C4-2B (cell line): ENCODE data around the gene SPATA33.
"Not testable (repeated sequence)": the region's sequence is repeated elsewhere in the genome, so short reads cannot be mapped to it uniquely, and the experiment has no call there.

Experiments
- H3K27ac ChIP-seq: fragments of 450-650 bp; 2 replicates; pipeline ENCODE4 v1.5.1; 2017
- ZFX ChIP-seq: fragments of 450-650 bp; IDR thresholded peaks from 2 replicates; pipeline ENCODE4 v1.6.1; 2017
- TF ChIP-seq, protein P1 (sequence below): fragments of 450-650 bp; conservative IDR thresholded peaks from 2 replicates; pipeline ENCODE4 v1.5.1; 2017; ENCODE audit warnings: mild to moderate bottlenecking

Gene SPATA33

DNA sequence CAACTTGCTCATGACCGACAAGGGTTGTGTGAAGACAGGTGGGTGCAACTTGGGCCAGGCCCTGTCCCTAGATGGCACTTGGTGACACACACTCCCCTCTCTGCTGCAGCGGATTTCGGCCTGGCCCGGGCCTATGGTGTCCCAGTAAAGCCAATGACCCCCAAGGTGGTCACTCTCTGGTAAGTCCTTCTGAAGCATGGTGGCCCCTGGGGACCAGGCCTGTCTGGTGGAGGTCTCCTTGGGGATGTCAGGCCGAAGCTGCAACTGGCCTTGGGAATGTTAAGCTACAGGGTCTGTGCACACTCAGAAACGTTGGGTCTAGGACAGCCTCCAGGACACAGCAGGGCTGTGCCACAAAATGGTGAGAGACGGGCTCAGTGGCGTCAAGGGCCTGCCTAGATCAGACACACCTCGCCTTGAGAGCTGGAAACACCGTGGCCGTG lies 35.7 kb downstream of the SPATA33 start:
- TF ChIP-seq, protein P1, sequence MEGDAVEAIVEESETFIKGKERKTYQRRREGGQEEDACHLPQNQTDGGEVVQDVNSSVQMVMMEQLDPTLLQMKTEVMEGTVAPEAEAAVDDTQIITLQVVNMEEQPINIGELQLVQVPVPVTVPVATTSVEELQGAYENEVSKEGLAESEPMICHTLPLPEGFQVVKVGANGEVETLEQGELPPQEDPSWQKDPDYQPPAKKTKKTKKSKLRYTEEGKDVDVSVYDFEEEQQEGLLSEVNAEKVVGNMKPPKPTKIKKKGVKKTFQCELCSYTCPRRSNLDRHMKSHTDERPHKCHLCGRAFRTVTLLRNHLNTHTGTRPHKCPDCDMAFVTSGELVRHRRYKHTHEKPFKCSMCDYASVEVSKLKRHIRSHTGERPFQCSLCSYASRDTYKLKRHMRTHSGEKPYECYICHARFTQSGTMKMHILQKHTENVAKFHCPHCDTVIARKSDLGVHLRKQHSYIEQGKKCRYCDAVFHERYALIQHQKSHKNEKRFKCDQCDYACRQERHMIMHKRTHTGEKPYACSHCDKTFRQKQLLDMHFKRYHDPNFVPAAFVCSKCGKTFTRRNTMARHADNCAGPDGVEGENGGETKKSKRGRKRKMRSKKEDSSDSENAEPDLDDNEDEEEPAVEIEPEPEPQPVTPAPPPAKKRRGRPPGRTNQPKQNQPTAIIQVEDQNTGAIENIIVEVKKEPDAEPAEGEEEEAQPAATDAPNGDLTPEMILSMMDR, result no peak
- TF ChIP-seq ZFX, result no peak
- H3K27ac ChIP-seq, result no peak overlapping the region

DNA sequence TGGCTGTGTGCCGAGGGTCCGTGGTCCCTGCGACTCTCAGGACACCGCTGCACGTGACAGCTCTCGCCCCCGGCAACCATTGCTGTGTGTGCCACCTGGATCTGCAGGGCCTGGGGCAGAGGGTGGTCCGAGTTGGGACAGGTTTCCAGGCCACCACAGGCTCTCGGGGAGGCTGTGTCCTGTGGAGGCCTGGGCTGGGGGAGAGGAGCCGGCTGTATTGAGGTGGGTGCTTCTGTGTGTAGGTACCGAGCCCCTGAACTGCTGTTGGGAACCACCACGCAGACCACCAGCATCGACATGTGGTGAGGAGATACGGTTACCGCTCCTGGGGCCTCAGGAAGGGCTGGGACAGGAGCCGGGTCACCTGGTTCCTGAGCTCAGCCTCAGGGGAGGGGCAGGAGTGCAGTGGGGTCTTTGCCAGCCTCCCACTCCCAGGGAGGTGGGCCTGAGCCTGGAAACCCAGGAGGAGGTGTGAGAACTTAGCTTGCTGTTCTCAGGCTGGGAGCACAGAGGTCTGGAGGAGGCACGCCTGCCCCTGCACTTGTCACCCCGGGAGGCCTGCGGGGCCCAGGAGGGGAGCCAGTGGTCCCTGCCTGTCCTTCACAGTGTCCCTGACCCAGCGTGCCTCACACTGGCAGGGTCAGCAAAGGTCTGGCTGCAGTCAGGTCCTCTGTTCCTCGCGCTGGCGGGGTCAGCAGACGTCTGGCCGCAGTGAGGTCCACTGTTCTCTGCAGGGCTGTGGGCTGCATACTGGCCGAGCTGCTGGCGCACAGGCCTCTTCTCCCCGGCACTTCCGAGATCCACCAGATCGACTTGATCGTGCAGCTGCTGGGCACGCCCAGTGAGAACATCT lies 36.5 kb downstream of the SPATA33 start:
- TF ChIP-seq, protein P1, result no peak
- TF ChIP-seq ZFX, result no peak
- no peak overlapping the region for H3K27ac ChIP-seq

DNA sequence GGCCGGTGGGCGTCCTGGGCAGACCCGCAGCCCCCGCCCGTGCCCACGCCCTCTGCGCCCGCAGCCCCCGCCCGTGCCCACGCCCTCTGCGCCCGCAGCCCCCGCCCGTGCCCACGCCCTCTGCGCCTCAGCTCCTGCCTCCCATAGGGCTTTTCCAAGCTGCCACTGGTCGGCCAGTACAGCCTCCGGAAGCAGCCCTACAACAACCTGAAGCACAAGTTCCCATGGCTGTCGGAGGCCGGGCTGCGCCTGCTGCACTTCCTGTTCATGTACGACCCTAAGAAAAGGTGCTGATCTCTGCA lies 37.1 kb downstream of the SPATA33 start:
- not testable (repeated sequence) for H3K27ac ChIP-seq

DNA sequence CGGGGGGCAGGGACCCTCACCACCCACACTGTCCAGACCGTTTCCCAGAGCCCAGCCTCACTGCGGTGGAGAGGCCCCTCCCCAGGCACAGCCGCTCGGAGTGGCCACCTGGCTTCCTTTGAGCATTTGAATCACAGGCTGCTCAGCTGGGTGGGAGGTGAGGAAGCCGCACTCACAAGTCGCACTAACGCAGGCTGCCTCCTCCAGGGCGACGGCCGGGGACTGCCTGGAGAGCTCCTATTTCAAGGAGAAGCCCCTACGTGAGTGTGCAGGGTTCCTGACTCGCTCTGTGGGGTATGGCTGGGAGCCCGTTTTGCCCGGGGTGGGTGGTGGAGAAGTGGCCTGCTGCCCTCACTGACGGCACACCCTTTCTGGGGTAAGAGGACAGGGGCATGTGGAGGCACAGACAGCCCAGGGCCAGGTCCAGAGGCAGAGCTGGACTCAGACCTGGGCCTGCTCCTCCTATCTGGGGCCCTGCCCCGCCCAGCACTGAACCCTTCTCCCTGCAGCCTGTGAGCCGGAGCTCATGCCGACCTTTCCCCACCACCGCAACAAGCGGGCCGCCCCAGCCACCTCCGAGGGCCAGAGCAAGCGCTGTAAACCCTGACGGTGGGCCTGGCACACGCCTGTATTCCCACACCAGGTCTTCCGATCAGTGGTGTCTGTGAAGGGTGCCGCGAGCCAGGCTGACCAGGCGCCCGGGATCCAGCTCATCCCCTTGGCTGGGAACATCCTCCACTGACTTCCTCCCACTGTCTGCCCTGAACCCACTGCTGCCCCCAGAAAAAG lies 37.6 kb downstream of the SPATA33 start:
- TF ChIP-seq, protein P1, result no peak
- no peak for TF ChIP-seq ZFX
- H3K27ac ChIP-seq, result no peak overlapping the region

DNA sequence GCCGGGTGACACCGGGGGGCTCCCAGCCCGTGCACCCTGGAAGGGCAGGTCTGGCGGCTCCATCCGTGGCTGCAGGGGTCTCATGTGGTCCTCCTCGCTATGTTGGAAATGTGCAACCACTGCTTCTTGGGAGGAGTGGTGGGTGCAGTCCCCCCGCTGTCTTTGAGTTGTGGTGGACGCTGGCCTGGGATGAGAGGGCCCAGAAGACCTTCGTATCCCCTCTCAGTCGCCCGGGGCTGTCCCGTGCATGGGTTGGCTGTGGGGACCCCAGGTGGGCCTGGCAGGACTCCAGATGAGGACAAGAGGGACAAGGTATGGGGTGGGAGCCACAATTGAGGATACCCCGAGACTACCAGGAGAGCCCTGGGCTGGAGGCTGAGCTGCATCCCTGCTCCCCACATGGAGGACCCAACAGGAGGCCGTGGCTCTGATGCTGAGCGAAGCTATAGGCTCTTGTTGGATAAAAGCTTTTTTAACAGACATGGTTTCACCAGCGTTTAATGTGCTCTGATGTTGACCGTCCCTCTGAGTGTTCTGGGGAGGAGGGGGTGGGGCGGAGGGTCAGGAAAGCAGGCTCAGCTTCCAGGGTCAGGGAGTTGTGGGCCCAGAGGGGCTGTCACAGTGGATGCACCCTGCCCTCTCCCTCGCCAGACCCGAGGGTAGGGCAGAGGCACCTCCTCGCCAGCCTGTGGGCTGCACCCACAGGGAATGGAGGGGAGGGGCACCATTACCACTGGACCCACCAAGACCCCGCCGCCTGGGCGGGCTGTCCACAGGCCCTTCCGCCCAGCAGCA lies 38.4 kb downstream of the SPATA33 start:
- no peak for TF ChIP-seq ZFX
- TF ChIP-seq, protein P1, result no peak
- H3K27ac ChIP-seq, result no peak overlapping the region

DNA sequence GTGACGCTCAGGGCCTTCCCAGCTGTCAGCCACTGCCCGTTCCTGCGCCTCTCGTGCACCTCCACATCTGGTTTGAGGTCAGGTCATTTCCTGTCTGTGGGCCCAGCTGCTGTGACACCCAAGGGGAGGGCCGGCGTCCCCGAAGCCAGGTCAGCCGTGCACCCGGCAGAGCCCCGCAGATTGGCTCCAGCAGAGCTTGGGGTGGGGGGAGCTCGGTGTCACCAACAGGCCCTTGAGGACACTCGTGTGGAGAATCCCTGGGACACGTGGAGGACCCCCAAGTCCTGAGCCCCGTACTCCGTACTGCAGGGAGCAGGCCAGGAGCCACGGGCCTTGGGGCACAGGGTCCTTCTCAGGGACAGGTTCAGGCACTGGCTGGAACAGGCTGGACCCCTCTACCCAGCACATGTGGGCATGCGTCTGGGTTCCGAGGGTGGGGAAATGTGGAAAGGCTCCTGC lies 39.1 kb downstream of the SPATA33 start:
- H3K27ac ChIP-seq, result no peak overlapping the region
- TF ChIP-seq ZFX, result no peak
- TF ChIP-seq, protein P1, result no peak

DNA sequence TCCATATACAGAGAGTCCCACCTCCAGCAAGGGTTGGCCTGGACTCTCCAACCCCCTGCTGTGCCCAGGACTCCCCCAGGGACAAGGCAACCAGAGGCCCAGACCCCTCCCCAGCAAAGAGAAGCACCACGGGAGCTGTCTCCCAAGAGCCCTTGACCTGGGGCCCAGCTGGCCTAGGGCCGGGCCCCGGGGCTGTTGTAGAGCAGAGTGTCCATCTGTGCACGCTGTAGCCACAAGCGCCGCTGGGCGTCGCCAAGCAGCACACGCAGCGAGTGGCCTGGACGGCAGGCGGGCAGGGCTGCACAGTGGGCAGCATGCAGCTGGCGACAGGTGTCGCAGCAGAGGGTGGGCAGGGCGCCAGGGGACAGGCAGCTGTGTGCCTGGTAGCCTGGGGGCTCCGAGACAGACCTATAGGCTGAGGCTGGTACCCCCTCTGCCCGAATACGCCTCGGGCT lies 39.6 kb downstream of the SPATA33 start:
- TF ChIP-seq, protein P1, result no peak
- TF ChIP-seq ZFX, result no peak
- H3K27ac ChIP-seq, result no peak overlapping the region
